GM23338 (cell line): ENCODE measurements around the gene TRIM13. TPM values are rescaled to one million over a fixed set of nuclear protein-coding genes. Genes with fewer than 3 reads are reported as not detected.

Experiments used
- ATAC-seq: fragments of 200-7000 bp; cut with Tn5 transposase; 3 replicates; pipeline ENCODE4 v1.9.1; 2020
- DNase-seq: peaks from one replicate; pipeline ENCODE4 v3.0.0-alpha.2; 2015; ENCODE audit warnings: low spot score
- H2AFZ ChIP-seq: fragments of 200-600 bp; sonication (generic); 2 replicates; pipeline ENCODE4 v1.8.0; 2016; ENCODE audit warnings: antibody characterized with exemption, mild to moderate bottlenecking, moderate library complexity
- H3F3A ChIP-seq: fragments of 200-600 bp; sonication (generic); replicated peaks from 2 replicates; pipeline ENCODE4 v1.8.0; 2017; ENCODE audit warnings: antibody characterized with exemption, mixed run types, low read depth
- H3K27ac ChIP-seq: fragments of 200-600 bp; sonication (generic); 2 replicates; pipeline ENCODE4 v1.6.1; 2016; ENCODE audit warnings: low read depth
- H3K27me3 ChIP-seq: fragments of 200-600 bp; sonication (generic); 2 replicates; pipeline ENCODE4 v1.8.0; 2016; ENCODE audit warnings: mild to moderate bottlenecking, mixed run types, moderate library complexity; ENCODE audit not compliant: insufficient read depth
- H3K36me3 ChIP-seq: fragments of 200-600 bp; sonication (generic); 2 replicates; pipeline ENCODE4 v1.8.0; 2016; ENCODE audit warnings: mild to moderate bottlenecking; ENCODE audit not compliant: insufficient read depth
- H3K4me1 ChIP-seq: fragments of 200-600 bp; sonication (generic); 2 replicates; pipeline ENCODE4 v1.8.0; 2016; ENCODE audit warnings: mild to moderate bottlenecking, moderate library complexity; ENCODE audit not compliant: insufficient read depth
- H3K4me2 ChIP-seq: fragments of 200-600 bp; sonication (generic); 2 replicates; pipeline ENCODE4 v1.7.1; 2017; ENCODE audit warnings: mixed run types
- H3K4me3 ChIP-seq: fragments of 200-600 bp; sonication (generic); 2 replicates; pipeline ENCODE4 v1.6.1; 2016; ENCODE audit warnings: mixed run types
- H3K79me2 ChIP-seq: fragments of 200-600 bp; sonication (generic); replicated peaks from 2 replicates; pipeline ENCODE4 v1.8.0; 2017; ENCODE audit warnings: mild to moderate bottlenecking; ENCODE audit not compliant: insufficient read depth
- H3K9me2 ChIP-seq: fragments of 200-600 bp; sonication (generic); 2 replicates; pipeline ENCODE4 v1.8.0; 2017; ENCODE audit not compliant: insufficient read depth
- H4K20me1 ChIP-seq: fragments of 200-600 bp; sonication (generic); replicated peaks from 2 replicates; pipeline ENCODE4 v1.8.0; 2017; ENCODE audit warnings: mild to moderate bottlenecking; ENCODE audit not compliant: insufficient read depth
- H3K27ac Mint-ChIP-seq: 2 replicates; pipeline ENCODE4 v1.8.0; 2020; ENCODE audit warnings: inconsistent platforms, mild to moderate bottlenecking, moderate library complexity, mixed read lengths
- H3K27me3 Mint-ChIP-seq: 3 replicates; pipeline ENCODE4 v1.8.0; 2022; ENCODE audit warnings: low read depth, mild to moderate bottlenecking, moderate library complexity, mixed read lengths, inconsistent platforms; ENCODE audit not compliant: insufficient read depth, poor library complexity
- H3K36me3 Mint-ChIP-seq: 3 replicates; pipeline ENCODE4 v1.8.0; 2021; ENCODE audit warnings: low read depth, mild to moderate bottlenecking, inconsistent platforms, moderate library complexity, mixed read lengths
- H3K4me1 Mint-ChIP-seq: 3 replicates; pipeline ENCODE4 v1.8.0; 2020; ENCODE audit warnings: mild to moderate bottlenecking, inconsistent platforms, mixed read lengths
- H3K4me3 Mint-ChIP-seq: 3 replicates; pipeline ENCODE4 v1.8.0; 2021; ENCODE audit warnings: moderate library complexity, mild to moderate bottlenecking, inconsistent platforms, mixed read lengths
- H3K9me3 Mint-ChIP-seq: 3 replicates; pipeline ENCODE4 v1.8.0; 2020; ENCODE audit warnings: moderate library complexity, mild to moderate bottlenecking, inconsistent platforms, mixed read lengths
- CTCF ChIP-seq, 2 experiments: fragments of 200-600 bp in 1 of 2; sonication (generic) in 1 of 2; conservative IDR thresholded peaks; 2 replicates each; pipeline versions ENCODE4 v1.5.1 to v1.6.1; 2016 to 2017; ENCODE audit warnings: antibody characterized with exemption in 2 of 2, low read depth in 2 of 2, mild to moderate bottlenecking in 2 of 2, moderate library complexity in 1 of 2
- ETS1 ChIP-seq: IDR thresholded peaks from 2 replicates; pipeline ENCODE4 v1.6.1; 2016; ENCODE audit warnings: antibody characterized with exemption
- EZH2 ChIP-seq: fragments of 200-600 bp; sonication (generic); IDR thresholded peaks from one replicate; pipeline ENCODE4 v1.8.0; 2017; ENCODE audit warnings: antibody characterized with exemption, mild to moderate bottlenecking, low read depth; ENCODE audit not compliant: unreplicated experiment
- NANOG ChIP-seq: IDR thresholded peaks from 2 replicates; pipeline ENCODE4 v1.6.1; 2016; ENCODE audit warnings: antibody characterized with exemption, borderline replicate concordance
- POLR2AphosphoS5 ChIP-seq: IDR thresholded peaks from 2 replicates; pipeline ENCODE4 v1.6.1; 2016; ENCODE audit warnings: antibody characterized with exemption, low read depth
- REST ChIP-seq: IDR thresholded peaks from one replicate; pipeline ENCODE4 v1.6.1; 2018; ENCODE audit warnings: antibody characterized with exemption; ENCODE audit not compliant: unreplicated experiment
- STAT1 ChIP-seq: IDR thresholded peaks from one replicate; pipeline ENCODE4 v1.6.1; 2016; ENCODE audit warnings: antibody characterized with exemption; ENCODE audit not compliant: unreplicated experiment
- ZNF462 ChIP-seq: fragments of 250-450 bp; sonication (Bioruptor Pico); IDR thresholded peaks from 2 replicates; pipeline ENCODE4 v1.5.0; 2020; ENCODE audit warnings: mild to moderate bottlenecking, moderate library complexity
- polyA plus RNA-seq: library from polyadenylated mRNA; unstranded; fragments of >200 nt; fragmentation: Nextera tagmentation; extraction: Ambion mirVana; gene quantifications from 2 replicates; pipeline ENCODE4 v1.2.1, GENCODE V29; 2016
- total RNA-seq: library from RNA; depleted of rRNA; stranded (reverse); fragments of >200 nt; shearing (Covaris generic); gene quantifications from 2 replicates; pipeline ENCODE4 v1.2.3, GENCODE V29; 2014

Gene TRIM13
- total and polyA plus RNA-seq, 2 experiments from 2014 or later, result 23.0 to 25.3 TPM

- TF ChIP-seq ZNF462 (no peak), EZH2 (no peak), ETS1 (no peak), CTCF (conservative IDR thresholded peaks at IDR 0.05; ENCODE audit: low read depth in 2 of 2) (no peak)
Observed at GRCh38 chr13:50037788-50038187, 40.9 kb downstream of the TRIM13 start (continued).

- H3K4me2 ChIP-seq, result no peak overlapping the region
- no peak overlapping the region for H3K27ac ChIP-seq
- H2AFZ ChIP-seq, result no peak overlapping the region
- no peaks in the 10 kb centered on the region for H3K4me1 ChIP-seq
- H3F3A ChIP-seq, result no peaks in the 10 kb centered on the region
- no peak overlapping the region for H3K4me3 Mint-ChIP-seq
- no peaks in the 10 kb centered on the region for H4K20me1 ChIP-seq
- peaks cover 5% of the 10 kb centered on the region; the same call in 2 of the 3 replicates for H3K4me1 Mint-ChIP-seq
- no peaks in the 10 kb centered on the region for H3K79me2 ChIP-seq
- H3K9me3 Mint-ChIP-seq, result no peaks in the 10 kb centered on the region
- no peaks in the 10 kb centered on the region for H3K36me3 ChIP-seq
- DNase-seq, result no peak
- H3K9me2 ChIP-seq, result no peaks in the 10 kb centered on the region
- H3K27me3 ChIP-seq, result no peaks in the 10 kb centered on the region
- 0 out of 2 replicates have a peak overlapping the region, but pooled peaks have one; percentile 27 for H3K27ac Mint-ChIP-seq
- H3K27me3 Mint-ChIP-seq, result peaks cover 3% of the 10 kb centered on the region
- H3K4me3 ChIP-seq, result no peak overlapping the region
- ATAC-seq, result no peak
- no peaks in the 10 kb centered on the region; the same call in 2 of the 3 replicates for H3K36me3 Mint-ChIP-seq
- no peak for TF ChIP-seq POLR2AphosphoS5
- no peak for TF ChIP-seq REST
- TF ChIP-seq EZH2, result no peak
- TF ChIP-seq STAT1, result no peak
- TF ChIP-seq ETS1, result no peak
- no peak for TF ChIP-seq NANOG
Observed at GRCh38 chr13:50038266-50038665, 41.4 kb downstream of the TRIM13 start.
